NOMO-1 treated with DMSO at 0.1 percent for 48 hours (cell line): ENCODE measurements around the gene NSL1.
A peak's percentile ranks its signal among the peaks of the same experiment; 100 is the strongest.

Experiments
- DNase-seq: peaks from one replicate; lab custom pipeline; 2025; ENCODE audit not compliant: unreplicated experiment; lab: John Stamatoyannopoulos, UW

Gene NSL1

GRCh38 chr1:212687811-212688210, 103.8 kb downstream of the NSL1 start:
- no peak for DNase-seq

GRCh38 chr1:212686591-212686990, 105.0 kb downstream of the NSL1 start:
- DNase-seq: no peak

- DNase-seq: no peak
These were observed 105.5 kb downstream of the NSL1 start for GRCh38 chr1:212686069-212686468.

GRCh38 chr1:212685429-212685828, 106.1 kb downstream of the NSL1 start:
- DNase-seq: no peak

- no peak for DNase-seq
These were observed 107.0 kb downstream of the NSL1 start for GRCh38 chr1:212684521-212685090.

GRCh38 chr1:212684076-212684475, 107.5 kb downstream of the NSL1 start:
- DNase-seq: no peak

- DNase-seq: peak; percentile 79
These were observed 108.2 kb downstream of the NSL1 start for GRCh38 chr1:212683357-212683722.

- peak; percentile 37 for DNase-seq
These were observed 110.7 kb downstream of the NSL1 start for GRCh38 chr1:212680680-212681389.

GRCh38 chr1:212678456-212679410, 112.8 kb downstream of the NSL1 start:
- peak; percentile 76 for DNase-seq

GRCh38 chr1:212677573-212677972, 114.0 kb downstream of the NSL1 start:
- no peak for DNase-seq

- no peak for DNase-seq
These were observed 114.4 kb downstream of the NSL1 start for GRCh38 chr1:212677136-212677535.
